ENCODE measurements around the gene C1QTNF1. TPM values are rescaled to one million over a fixed set of nuclear protein-coding genes. Genes with fewer than 3 reads are reported as not detected.

C1QTNF1 gene
- total RNA-seq, 1 experiment from 2014 or later, result 42.5 TPM

- no peak for DNase-seq (ENCODE audit: low read depth)
These were observed 15.2 kb downstream of the C1QTNF1 start for GRCh38 chr17:79039171-79039570.

- no peak for DNase-seq (ENCODE audit: low read depth)
These were observed 15.9 kb downstream of the C1QTNF1 start for GRCh38 chr17:79039886-79040285.

GRCh38 chr17:79041041-79041570 lies 17.1 kb downstream of the C1QTNF1 start:
- no peak for DNase-seq (ENCODE audit: low read depth)

GRCh38 chr17:79041723-79042420 lies 17.9 kb downstream of the C1QTNF1 start:
- peak; percentile 63 for DNase-seq (ENCODE audit: low read depth)

- peak; percentile 86 for DNase-seq (ENCODE audit: low read depth)
These were observed 18.6 kb downstream of the C1QTNF1 start for GRCh38 chr17:79042421-79043190.

- no peak for DNase-seq (ENCODE audit: low read depth)
These were observed 19.4 kb downstream of the C1QTNF1 start for GRCh38 chr17:79043191-79043930.

GRCh38 chr17:79043931-79044320 lies 20.0 kb downstream of the C1QTNF1 start:
- no peak for DNase-seq (ENCODE audit: low read depth)

GRCh38 chr17:79044462-79044861 lies 20.5 kb downstream of the C1QTNF1 start:
- no peak for DNase-seq (ENCODE audit: low read depth)

GRCh38 chr17:79045001-79045729 lies 21.2 kb downstream of the C1QTNF1 start:
- DNase-seq (ENCODE audit: low read depth), result no peak

GRCh38 chr17:79045842-79046196 lies 21.9 kb downstream of the C1QTNF1 start:
- peak; percentile 81 for DNase-seq (ENCODE audit: low read depth)

- no peak for DNase-seq (ENCODE audit: low read depth)
These were observed 22.4 kb downstream of the C1QTNF1 start for GRCh38 chr17:79046197-79046915.

GRCh38 chr17:79046916-79047280 lies 22.9 kb downstream of the C1QTNF1 start:
- DNase-seq (ENCODE audit: low read depth), result no peak

- DNase-seq (ENCODE audit: low read depth), result no peak
These were observed 23.4 kb downstream of the C1QTNF1 start for GRCh38 chr17:79047291-79047920.

- DNase-seq (ENCODE audit: low read depth), result no peak
These were observed 24.2 kb downstream of the C1QTNF1 start for GRCh38 chr17:79047923-79048825.

GRCh38 chr17:79048826-79049755 lies 25.1 kb downstream of the C1QTNF1 start:
- no peak for DNase-seq (ENCODE audit: low read depth)

- DNase-seq (ENCODE audit: low read depth), result no peak
These were observed 25.9 kb downstream of the C1QTNF1 start for GRCh38 chr17:79049821-79050220.

- DNase-seq (ENCODE audit: low read depth), result no peak
These were observed 26.6 kb downstream of the C1QTNF1 start for GRCh38 chr17:79050551-79050950.

- no peak for DNase-seq (ENCODE audit: low read depth)
These were observed 27.3 kb downstream of the C1QTNF1 start for GRCh38 chr17:79051306-79051705.

Data from Daoy (cell line).